ENCODE results near the gene E2F7. TPM values are rescaled to one million over a fixed set of nuclear protein-coding genes. Genes with fewer than 3 reads are reported as not detected.

Gene E2F7
- polyA plus RNA-seq, 1 of the 3 experiments (the other 2 are of a cell fraction), result 8.8 TPM

DNA sequence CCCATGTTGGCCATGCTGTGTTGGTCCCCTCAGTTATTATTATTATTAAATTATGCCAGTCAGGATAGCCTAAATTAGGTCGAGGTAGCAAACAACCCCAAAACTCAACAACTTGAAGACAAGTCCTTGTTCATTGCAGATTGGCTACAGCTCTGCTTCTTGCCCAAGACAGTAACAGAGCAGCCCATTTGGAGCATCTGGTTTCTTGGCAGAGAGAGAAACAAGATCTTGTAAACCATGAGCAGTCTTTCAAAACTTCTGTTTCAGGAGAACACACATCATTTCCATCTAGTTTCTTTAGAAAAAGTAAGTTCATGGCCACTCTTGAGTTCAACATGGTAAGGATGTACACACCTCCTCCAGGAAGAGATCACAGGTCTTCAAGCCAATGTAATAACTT, 52.3 kb downstream of the E2F7 start (continued):
- TF ChIP-seq, protein P1, sequence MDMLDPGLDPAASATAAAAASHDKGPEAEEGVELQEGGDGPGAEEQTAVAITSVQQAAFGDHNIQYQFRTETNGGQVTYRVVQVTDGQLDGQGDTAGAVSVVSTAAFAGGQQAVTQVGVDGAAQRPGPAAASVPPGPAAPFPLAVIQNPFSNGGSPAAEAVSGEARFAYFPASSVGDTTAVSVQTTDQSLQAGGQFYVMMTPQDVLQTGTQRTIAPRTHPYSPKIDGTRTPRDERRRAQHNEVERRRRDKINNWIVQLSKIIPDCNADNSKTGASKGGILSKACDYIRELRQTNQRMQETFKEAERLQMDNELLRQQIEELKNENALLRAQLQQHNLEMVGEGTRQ (IDR thresholded peaks at IDR 0.05; ENCODE audit: borderline replicate concordance, low read depth, low read length), result no peak
- no peak for TF ChIP-seq JUND (IDR thresholded peaks at IDR 0.05)
- no peak for TF ChIP-seq GABPA (IDR thresholded peaks at IDR 0.05; ENCODE audit: low read depth)

DNA sequence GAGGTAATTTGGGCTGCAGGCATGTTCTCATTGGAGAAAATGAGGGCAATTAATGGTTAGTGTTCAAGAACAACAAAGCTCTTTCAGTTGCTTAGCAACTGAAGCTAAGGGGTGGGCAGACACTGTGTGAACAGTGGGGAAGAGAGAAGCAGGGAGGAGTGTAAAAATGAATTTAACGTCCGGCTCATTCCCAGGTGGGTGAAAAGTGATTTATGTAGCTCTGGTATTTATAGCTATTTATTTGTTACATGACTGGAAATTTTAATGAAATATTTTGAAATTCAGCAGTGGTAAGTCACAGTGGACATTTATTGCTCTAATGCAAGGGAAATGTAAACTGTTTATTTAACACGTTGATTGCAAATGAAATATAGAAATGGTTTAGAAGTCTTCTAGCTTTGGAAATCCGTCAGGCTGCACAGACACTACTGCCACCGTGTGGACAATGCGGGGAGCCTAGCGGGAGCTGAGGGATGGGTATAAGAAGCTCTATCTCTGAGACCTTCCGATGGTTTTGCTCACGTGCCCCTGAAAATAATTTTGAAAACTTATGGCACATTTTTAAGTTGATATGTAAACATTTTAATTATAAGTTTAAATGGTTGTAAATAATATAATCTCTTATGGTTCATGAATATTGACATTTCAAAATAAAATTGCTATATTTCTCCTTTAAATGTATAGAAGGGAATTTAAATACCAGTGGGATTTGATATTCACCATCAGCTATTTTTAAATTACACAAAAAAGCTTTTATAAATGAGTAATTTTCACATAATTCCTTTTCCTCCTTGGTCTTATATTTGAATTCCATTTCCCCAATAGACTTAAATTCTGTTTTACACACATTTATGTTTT, 54.4 kb downstream of the E2F7 start:
- Histone ChIP-seq H3K27ac (ENCODE audit: low read depth in 2 of 2, low read length in 1 of 2) (no peak overlapping the region), H3K4me3 (ENCODE audit: low read depth in 2 of 2, low read length in 1 of 2) (no peak overlapping the region; a peak in 1 of 4 replicates), H3K27me3 (ENCODE audit: insufficient read depth) (no peaks in the 10 kb centered on the region), H3K9me3 (no peaks in the 10 kb centered on the region), H3K36me3 (replicated peaks in 1 of 2; ENCODE audit: control insufficient read depth in 1 of 2, insufficient read depth in 2 of 2, low read length in 1 of 2) (no peaks in the 10 kb centered on the region), H3K4me2 (no peak overlapping the region), H3K9me2 (no peaks in the 10 kb centered on the region), H3K4me1 (ENCODE audit: control insufficient read depth in 1 of 2, insufficient read depth in 2 of 2, low read depth in 1 of 2, low read length in 1 of 2) (peaks cover 0 to 3% of the 10 kb centered on the region in 2 experiments; a peak in 2 of 4 replicates), H2AFZ (ENCODE audit: low read depth) (no peak overlapping the region), H3K79me2 (ENCODE audit: insufficient read depth) (no peaks in the 10 kb centered on the region), H3K9ac (no peak overlapping the region), H3F3A (replicated peaks; ENCODE audit: insufficient read depth) (peaks cover 15% of the 10 kb centered on the region), H4K20me1 (ENCODE audit: insufficient read depth) (no peaks in the 10 kb centered on the region)
- 19% methylated on average over 9 of the region's 9 CpGs for WGBS (ENCODE audit: low lambda C conversion rate)
- peak; percentile 77 for DNase-seq
- ChIA-PET CTCF (interaction anchor here (0.5 to 2.9 kb wide), 87 partner anchors 9 to 1499 kb away, joined by 3 to 48 read pairs (median 4); partner anchors contain the start of genes CSRP2, E2F7 and KRR1), POLR2A (interaction anchor here (1.0 kb wide), 1 partner anchor 132 kb away, joined by 3 read pairs; the partner anchor contains the start of gene CSRP2)
- TF ChIP-seq SMC3 (IDR thresholded peaks at IDR 0.05; ENCODE audit: low read depth, low read length) (peak; percentile 93), RAD21 (IDR thresholded peaks at IDR 0.05; ENCODE audit: low read length) (peak; percentile 93), MXI1 (IDR thresholded peaks at IDR 0.05; ENCODE audit: low read depth, low read length) (no peak), RXRA (IDR thresholded peaks at IDR 0.05; ENCODE audit: borderline replicate concordance, low read depth) (no peak), TCF12 (IDR thresholded peaks at IDR 0.05) (no peak), TAF1 (IDR thresholded peaks at IDR 0.05; ENCODE audit: borderline replicate concordance, low read depth, low read length) (no peak), FOXJ3 (CRISPR knock-in tag; IDR thresholded peaks at IDR 0.05) (no peak)
- TF ChIP-seq, protein P2, sequence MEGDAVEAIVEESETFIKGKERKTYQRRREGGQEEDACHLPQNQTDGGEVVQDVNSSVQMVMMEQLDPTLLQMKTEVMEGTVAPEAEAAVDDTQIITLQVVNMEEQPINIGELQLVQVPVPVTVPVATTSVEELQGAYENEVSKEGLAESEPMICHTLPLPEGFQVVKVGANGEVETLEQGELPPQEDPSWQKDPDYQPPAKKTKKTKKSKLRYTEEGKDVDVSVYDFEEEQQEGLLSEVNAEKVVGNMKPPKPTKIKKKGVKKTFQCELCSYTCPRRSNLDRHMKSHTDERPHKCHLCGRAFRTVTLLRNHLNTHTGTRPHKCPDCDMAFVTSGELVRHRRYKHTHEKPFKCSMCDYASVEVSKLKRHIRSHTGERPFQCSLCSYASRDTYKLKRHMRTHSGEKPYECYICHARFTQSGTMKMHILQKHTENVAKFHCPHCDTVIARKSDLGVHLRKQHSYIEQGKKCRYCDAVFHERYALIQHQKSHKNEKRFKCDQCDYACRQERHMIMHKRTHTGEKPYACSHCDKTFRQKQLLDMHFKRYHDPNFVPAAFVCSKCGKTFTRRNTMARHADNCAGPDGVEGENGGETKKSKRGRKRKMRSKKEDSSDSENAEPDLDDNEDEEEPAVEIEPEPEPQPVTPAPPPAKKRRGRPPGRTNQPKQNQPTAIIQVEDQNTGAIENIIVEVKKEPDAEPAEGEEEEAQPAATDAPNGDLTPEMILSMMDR (IDR thresholded peaks at IDR 0.05), result peak; percentile 99
- TF ChIP-seq, protein P3, sequence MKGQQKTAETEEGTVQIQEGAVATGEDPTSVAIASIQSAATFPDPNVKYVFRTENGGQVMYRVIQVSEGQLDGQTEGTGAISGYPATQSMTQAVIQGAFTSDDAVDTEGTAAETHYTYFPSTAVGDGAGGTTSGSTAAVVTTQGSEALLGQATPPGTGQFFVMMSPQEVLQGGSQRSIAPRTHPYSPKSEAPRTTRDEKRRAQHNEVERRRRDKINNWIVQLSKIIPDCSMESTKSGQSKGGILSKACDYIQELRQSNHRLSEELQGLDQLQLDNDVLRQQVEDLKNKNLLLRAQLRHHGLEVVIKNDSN (IDR thresholded peaks at IDR 0.05; ENCODE audit: borderline replicate concordance, low read depth), result peak; percentile 42; the same call in 1 of the 2 replicates

All from SK-N-SH (cell line).